GM23248 (cell line): ENCODE results near the gene TENM3.

Experiments used
- EZH2 ChIP-seq: fragments of 200-600 bp; sonication (generic); IDR thresholded peaks from 2 replicates; pipeline ENCODE4 v1.6.1; 2018; ENCODE audit warnings: antibody characterized with exemption, mild to moderate bottlenecking; ENCODE audit not compliant: insufficient read depth, poor library complexity, severe bottlenecking
- EZH2phosphoT487 ChIP-seq: fragments of 200-600 bp; sonication (generic); IDR thresholded peaks from 2 replicates; pipeline ENCODE4 v1.6.1; 2018; ENCODE audit warnings: antibody characterized with exemption, moderate library complexity, mild to moderate bottlenecking, low read depth; ENCODE audit not compliant: insufficient read depth

GRCh38 chr4:182291597-182292270 lies 48.5 kb downstream of the TENM3 start:
- TF ChIP-seq EZH2 (no peak), EZH2phosphoT487 (no peak)
